Measurements from ENCODE around the gene TOP2B.
A peak's percentile ranks its signal among the peaks of the same experiment; 100 is the strongest.

Gene TOP2B

GRCh38 chr3:25619382-25619781, 45.3 kb downstream of the TOP2B start:
- DNase-seq: no peak

GRCh38 chr3:25618028-25618427, 46.7 kb downstream of the TOP2B start:
- no peak for DNase-seq

DNA sequence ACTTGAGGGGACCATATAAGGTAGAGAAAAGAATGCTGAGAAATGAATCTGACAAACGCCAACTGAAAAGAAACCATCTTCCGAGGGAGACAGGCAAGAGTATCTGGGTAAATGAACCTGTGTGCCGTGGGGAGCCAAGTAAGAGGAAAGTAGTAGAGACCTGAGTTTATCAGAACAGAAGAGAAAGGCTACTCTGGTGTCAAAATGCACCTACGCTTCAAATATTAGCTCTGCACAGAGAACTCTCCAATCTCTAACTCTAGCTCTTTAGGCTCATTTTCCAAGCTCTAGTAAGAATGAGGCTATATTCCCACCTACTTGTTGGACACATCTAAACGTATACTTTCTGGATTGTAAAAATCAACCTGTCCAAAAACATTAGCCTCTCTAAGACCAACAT, 53.5 kb downstream of the TOP2B start:
- DNase-seq: no peak

DNA sequence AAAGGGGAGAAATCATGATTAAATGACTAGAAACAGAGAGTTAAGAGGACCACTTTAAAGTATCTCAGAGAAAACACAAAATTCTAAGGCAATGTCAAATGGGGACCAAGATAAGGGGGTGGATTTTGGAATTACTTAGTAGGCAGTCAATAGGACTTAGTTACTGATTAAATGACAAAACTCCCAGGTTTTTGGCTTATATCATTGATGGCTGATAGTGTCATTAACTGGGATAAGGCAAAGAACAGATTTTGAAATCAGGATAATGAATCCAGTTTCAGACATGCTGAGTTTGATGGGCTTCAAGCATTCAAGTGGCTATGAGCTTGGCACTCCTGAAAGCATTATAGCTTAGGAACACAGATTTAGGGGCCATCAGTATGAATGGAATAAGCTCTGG, 53.9 kb downstream of the TOP2B start:
- no peak for DNase-seq

DNA sequence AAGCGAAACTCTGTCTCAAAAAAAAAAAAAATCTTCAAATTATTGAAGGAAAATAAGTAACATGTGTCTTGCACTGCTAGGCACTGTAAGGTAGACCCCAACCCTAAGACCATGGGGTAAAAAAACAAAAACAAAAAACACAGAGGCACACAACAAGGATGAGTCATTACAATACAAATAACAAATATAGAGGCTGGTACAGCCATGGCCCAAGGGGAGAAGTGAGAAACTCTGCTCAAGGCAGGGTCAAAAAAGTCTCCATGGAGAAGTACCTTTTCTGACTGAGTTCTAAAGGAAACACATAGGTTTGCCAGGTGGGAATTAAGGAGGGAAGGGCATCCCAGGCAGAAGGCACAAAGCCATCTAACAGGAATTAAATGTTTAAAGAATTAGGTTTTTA, 54.5 kb downstream of the TOP2B start:
- DNase-seq: no peak

- no peak for DNase-seq
Observed at GRCh38 chr3:25604107-25604805, 60.5 kb downstream of the TOP2B start.

DNA sequence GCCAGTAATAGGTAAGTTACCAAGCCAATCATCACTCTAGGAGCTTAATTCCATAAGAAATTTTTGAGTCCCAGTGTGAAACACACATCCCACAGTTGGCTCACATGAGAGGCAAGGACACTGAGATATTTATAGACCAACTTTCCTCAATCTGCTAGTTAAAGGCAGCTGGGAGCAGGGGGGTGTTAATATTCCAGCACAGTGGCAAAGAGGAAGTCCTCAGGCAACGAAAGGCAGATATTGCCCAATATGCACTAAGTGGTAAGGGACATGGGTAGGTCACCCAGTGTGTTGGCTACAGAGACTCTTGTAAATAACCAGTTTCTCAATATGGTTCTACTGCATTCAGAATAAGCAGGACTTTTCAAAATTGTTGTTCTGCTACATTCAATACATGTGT, 61.0 kb downstream of the TOP2B start:
- DNase-seq: no peak

GRCh38 chr3:25597535-25598101, 67.1 kb downstream of the TOP2B start:
- DNase-seq: no peak

DNA sequence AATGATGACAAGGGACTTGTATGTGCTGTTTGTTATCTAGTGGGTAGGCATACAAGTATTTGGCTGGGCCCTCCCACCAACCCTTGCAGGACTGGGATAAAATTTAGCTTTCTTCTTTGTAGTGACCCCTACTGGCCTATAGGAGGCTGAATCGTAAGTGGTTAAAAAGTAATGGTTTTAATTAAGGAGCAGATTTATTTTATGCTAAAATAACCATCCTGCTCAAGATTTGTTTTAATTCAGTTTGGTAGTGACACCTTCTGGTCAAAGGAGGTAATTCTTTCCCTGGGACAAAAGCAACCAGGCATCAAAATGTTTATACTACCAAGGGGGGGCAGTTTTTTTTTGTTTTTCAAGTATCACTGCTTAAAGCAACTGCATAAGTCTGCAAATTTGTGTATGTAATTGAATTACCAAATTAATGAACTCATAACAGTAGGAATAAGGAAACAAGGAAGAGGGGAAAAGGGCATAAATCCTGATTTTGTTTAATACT, 70.7 kb downstream of the TOP2B start:
- peak in 2 of 58 donors; percentile 30 for DNase-seq

DNA sequence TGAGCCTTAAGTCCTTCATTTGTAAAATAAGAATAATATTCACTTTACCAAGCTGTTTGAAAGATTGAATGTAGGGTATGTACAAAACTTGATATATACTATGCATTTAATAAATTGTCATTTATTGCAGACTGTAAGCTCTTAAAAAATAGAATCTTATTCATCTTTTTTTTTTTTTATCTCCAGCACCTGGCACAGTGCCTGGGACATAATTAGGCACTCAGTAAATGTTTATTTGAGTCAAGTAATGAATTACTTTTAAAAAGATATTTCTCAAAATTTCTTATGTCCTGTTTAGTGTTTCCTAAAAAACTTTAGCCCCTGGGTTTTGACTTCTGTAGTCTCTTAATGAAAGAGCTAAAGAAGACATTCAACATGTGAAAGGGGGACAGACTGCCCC, 71.7 kb downstream of the TOP2B start:
- DNase-seq: no peak

DNA sequence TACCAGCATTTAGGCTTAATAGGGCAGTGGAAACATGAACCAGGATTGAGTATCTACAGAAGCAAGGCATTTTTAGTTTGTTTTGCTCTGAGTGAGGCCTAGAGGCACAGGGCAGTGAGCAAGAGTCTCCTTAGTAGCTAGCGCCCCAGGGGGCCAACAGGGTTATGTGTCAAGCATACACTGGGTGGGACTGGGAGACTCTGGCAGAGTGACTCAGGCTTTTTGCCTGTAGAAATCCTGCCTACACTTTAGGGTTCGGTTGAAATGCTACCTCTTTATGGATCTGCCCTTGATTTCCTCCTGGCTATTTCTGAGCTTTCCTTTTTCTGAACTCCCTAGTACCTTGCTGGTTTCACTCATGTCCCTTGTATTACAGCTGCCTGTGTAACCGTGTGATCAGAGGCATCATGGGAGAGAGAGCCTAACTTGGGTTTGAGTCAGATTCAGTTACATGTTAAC, 72.2 kb downstream of the TOP2B start:
- DNase-seq: no peak

GRCh38 chr3:25589783-25590258, 74.9 kb downstream of the TOP2B start:
- no peak for DNase-seq

DNA sequence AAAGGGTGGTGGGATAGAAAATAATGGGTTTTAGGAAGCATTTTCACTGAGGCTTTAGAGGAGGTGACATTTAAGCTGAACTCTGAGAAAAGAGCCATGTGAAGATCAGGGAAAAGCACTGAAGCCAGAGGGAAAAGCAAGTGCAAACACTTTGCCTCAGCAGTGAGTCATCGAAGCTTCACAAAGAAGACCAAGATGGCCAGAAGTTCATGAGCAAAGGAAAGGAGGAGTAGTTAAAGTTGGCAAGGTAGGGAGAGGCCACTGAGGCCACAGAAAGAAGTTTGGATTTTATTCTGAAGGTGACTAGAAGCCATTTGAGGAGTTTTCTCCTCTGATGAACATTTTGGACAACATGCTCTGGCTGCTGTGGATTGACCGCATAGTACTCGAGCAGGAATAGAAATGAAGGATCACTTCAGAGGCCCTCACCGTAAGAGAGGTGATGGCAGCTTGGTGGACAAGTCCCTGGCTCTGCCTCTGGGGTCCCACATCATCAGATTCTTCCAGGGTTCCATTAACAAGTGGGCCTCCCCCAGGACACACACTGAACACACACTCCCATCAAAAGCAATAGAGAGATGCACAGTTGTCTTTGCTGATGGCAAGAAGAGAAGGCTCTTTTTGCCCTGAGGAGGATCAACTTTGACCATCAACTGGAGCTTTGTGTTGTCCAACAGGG, 75.5 kb downstream of the TOP2B start:
- no peak for DNase-seq

GRCh38 chr3:25588441-25589103, 76.1 kb downstream of the TOP2B start:
- no peak for DNase-seq

- no peak for DNase-seq
Observed at GRCh38 chr3:25587975-25588374, 76.7 kb downstream of the TOP2B start.

GRCh38 chr3:25587526-25587925, 77.2 kb downstream of the TOP2B start:
- DNase-seq: no peak

DNA sequence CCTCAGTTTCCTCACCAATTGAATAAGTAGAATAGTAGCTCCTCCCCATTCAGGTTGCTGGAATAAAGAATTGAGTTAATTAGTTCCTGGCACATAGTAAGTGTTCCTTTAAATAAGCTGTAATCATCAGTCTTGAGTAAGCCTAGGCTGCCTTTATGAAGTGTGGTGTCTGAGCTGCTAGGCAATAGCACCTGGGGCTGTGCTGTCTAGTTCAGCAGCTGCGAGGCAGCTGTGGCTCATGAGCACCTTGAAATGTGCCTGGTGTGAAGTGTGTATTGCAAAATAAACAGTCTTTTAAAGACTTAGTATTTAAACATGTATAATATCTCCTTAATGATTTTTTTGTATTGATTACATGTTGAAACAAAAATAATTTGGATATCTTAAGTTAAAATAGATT, 77.6 kb downstream of the TOP2B start:
- no peak for DNase-seq

DNA sequence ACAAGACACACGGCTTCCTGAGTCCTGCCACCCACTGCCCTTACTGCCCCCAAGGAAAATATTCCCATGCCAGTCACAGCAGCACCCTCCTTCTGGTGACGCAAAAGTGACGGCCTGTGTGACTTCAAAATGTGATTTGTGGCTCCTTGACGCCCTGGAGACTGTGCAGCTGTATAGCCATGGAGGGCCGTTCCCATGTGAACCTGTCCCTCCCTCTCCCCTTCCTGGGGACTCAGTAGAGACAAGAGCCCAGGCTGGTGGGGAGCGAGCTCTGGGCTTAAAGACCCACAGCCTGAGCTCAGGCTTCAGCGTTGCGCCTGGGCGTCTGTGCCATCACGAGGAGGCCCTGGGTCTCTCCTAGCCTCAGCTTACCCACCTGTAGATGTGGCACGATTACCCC, 78.2 kb downstream of the TOP2B start:
- DNase-seq: no peak

GRCh38 chr3:25586167-25586505, 78.6 kb downstream of the TOP2B start:
- no peak for DNase-seq

GRCh38 chr3:25585361-25586166, 79.1 kb downstream of the TOP2B start:
- no peak for DNase-seq

Measured in anterior cingulate cortex (tissue), 58 donors.